Thoracic aorta (tissue), 2 donors: ENCODE results near the gene RGS4. TPM values are rescaled to one million over a fixed set of nuclear protein-coding genes. Genes with fewer than 3 reads are reported as not detected.
"Not testable (repeated sequence)": the region's sequence is repeated elsewhere in the genome, so short reads cannot be mapped to it uniquely, and the experiment has no call there.

Experiments used
- ATAC-seq: fragments of 150-250 bp; one replicate; pipeline ENCODE4 v1.8.0; 2017; ENCODE audit warnings: low read depth; ENCODE audit not compliant: insufficient number of reproducible peaks, low FRiP score
- DNase-seq: peaks from one replicate; pipeline ENCODE4 v3.0.0-alpha.2; 2020; ENCODE audit warnings: low spot score
- H3K27ac ChIP-seq, 2 donors: fragments of 200-600 bp; sonication (generic); 1 replicate in 1 of 2; 2 replicates in 1 of 2; pipeline ENCODE4 v1.5.1; 2016; ENCODE audit warnings: mild to moderate bottlenecking in 2 of 2, moderate library complexity in 2 of 2
- H3K27me3 ChIP-seq: fragments of 200-600 bp; sonication (generic); replicated peaks from 2 replicates; pipeline ENCODE4 v1.6.0; 2016; ENCODE audit warnings: mild to moderate bottlenecking; ENCODE audit not compliant: insufficient read depth
- H3K36me3 ChIP-seq: fragments of 200-600 bp; sonication (generic); one replicate; pipeline ENCODE4 v1.5.1; 2016
- H3K4me1 ChIP-seq, 2 donors: fragments of 200-600 bp; sonication (generic); 1 replicate in 1 of 2; 2 replicates in 1 of 2; pipeline versions ENCODE4 v1.5.1 to v1.6.0; 2016; ENCODE audit warnings: low read depth in 2 of 2, mild to moderate bottlenecking in 1 of 2; ENCODE audit not compliant: control insufficient read depth in 1 of 2
- H3K4me3 ChIP-seq: fragments of 200-600 bp; sonication (generic); 2 replicates; pipeline ENCODE4 v1.5.1; 2016; ENCODE audit warnings: mild to moderate bottlenecking
- H3K9me3 ChIP-seq: fragments of 200-600 bp; sonication (generic); 2 replicates; pipeline ENCODE4 v1.5.1; 2016
- CTCF ChIP-seq: fragments of 200-600 bp; sonication (generic); IDR thresholded peaks from one replicate; pipeline ENCODE4 v1.5.1; 2019; ENCODE audit warnings: antibody characterized with exemption
- total RNA-seq, 2 donors: library from RNA; depleted of rRNA; stranded (reverse); fragments of >200 nt; gene quantifications; one replicate each; pipeline versions ENCODE4 v1.1.0 to v1.2.3, GENCODE V29; 2016

Gene RGS4
- total RNA-seq, 2 donors from 2014 or later, result 32.6 to 52.0 TPM

GRCh38 chr1:163085904-163086268 is 16.7 kb downstream of the RGS4 start:
- Histone ChIP-seq H3K27me3 (no peaks in the 10 kb centered on the region), H3K36me3 (no peaks in the 10 kb centered on the region), H3K4me3 (no peak overlapping the region), H3K4me1 (peaks cover 27 to 43% of the 10 kb centered on the region in 2 donors), H3K27ac (peak overlapping the region; percentile 80 to 92), H3K9me3 (no peaks in the 10 kb centered on the region)
- ATAC-seq, result peak; percentile 46
- no peak for DNase-seq
- TF ChIP-seq CTCF, result no peak

- not testable (repeated sequence) for H3K4me3 ChIP-seq, H3K36me3 ChIP-seq, H3K27me3 ChIP-seq, ATAC-seq, DNase-seq, H3K27ac ChIP-seq, H3K9me3 ChIP-seq
- peaks cover 18 to 32% of the 10 kb centered on the region in 2 donors for H3K4me1 ChIP-seq
Observed at GRCh38 chr1:163089117-163089516, 20.0 kb downstream of the RGS4 start.

GRCh38 chr1:163090321-163090945 is 21.3 kb downstream of the RGS4 start:
- H3K9me3 ChIP-seq, result no peaks in the 10 kb centered on the region
- H3K36me3 ChIP-seq, result no peaks in the 10 kb centered on the region
- no peak for ATAC-seq
- no peak overlapping the region for H3K27ac ChIP-seq
- peaks cover 17 to 32% of the 10 kb centered on the region in 2 donors for H3K4me1 ChIP-seq
- no peaks in the 10 kb centered on the region for H3K27me3 ChIP-seq
- no peak for DNase-seq
- no peak for TF ChIP-seq CTCF
- H3K4me3 ChIP-seq, result no peak overlapping the region

GRCh38 chr1:163093169-163093568 is 24.0 kb downstream of the RGS4 start:
- Histone ChIP-seq H3K36me3 (no peaks in the 10 kb centered on the region), H3K4me3 (no peak overlapping the region), H3K27ac (no peak overlapping the region), H3K9me3 (no peaks in the 10 kb centered on the region), H3K27me3 (no peaks in the 10 kb centered on the region), H3K4me1 (peaks cover 9 to 30% of the 10 kb centered on the region in 2 donors)
- TF ChIP-seq CTCF, result no peak
- DNase-seq (no peak), ATAC-seq (no peak)

- ATAC-seq (no peak), DNase-seq (no peak)
- Histone ChIP-seq H3K27ac (no peak overlapping the region), H3K4me3 (no peak overlapping the region), H3K27me3 (no peaks in the 10 kb centered on the region), H3K9me3 (no peaks in the 10 kb centered on the region), H3K36me3 (no peaks in the 10 kb centered on the region), H3K4me1 (peaks cover 9 to 30% of the 10 kb centered on the region in 2 donors)
- no peak for TF ChIP-seq CTCF
Observed at GRCh38 chr1:163093579-163093978, 24.4 kb downstream of the RGS4 start.

GRCh38 chr1:163094182-163094581 is 25.0 kb downstream of the RGS4 start:
- Histone ChIP-seq H3K4me3 (no peak overlapping the region), H3K9me3 (no peaks in the 10 kb centered on the region), H3K36me3 (no peaks in the 10 kb centered on the region), H3K4me1 (peaks cover 9 to 30% of the 10 kb centered on the region in 2 donors), H3K27ac (peak overlapping the region in 1 of 2 donors; percentile 19), H3K27me3 (no peaks in the 10 kb centered on the region)
- ATAC-seq, result no peak
- no peak for DNase-seq
- TF ChIP-seq CTCF, result no peak
